NT2/D1 (cell line): ENCODE data around the gene BHMT2.

ENCODE experiments used
- DNase-seq: peaks from one replicate; pipeline ENCODE4 v3.0.0-alpha.2; 2011; ENCODE audit warnings: low read depth, low spot score
- H3K27me3 ChIP-seq: 2 replicates; pipeline ENCODE4 v1.6.0; 2011; ENCODE audit warnings: mild to moderate bottlenecking; ENCODE audit not compliant: insufficient read length, insufficient read depth
- H3K36me3 ChIP-seq: 2 replicates; pipeline ENCODE4 v1.6.1; 2011; ENCODE audit warnings: mild to moderate bottlenecking, low read length, mixed read lengths; ENCODE audit not compliant: insufficient read depth, insufficient read length
- H3K4me1 ChIP-seq: 2 replicates; pipeline ENCODE4 v1.5.1; 2011; ENCODE audit not compliant: insufficient read depth, insufficient read length
- H3K4me3 ChIP-seq: 2 replicates; pipeline ENCODE4 v1.5.1; 2011; ENCODE audit warnings: low read depth; ENCODE audit not compliant: insufficient read length
- H3K9ac ChIP-seq: 2 replicates; pipeline ENCODE4 v1.6.0; 2011; ENCODE audit warnings: low read depth; ENCODE audit not compliant: insufficient read length
- H3K9me3 ChIP-seq: 2 replicates; pipeline ENCODE4 v1.5.1; 2011; ENCODE audit warnings: mild to moderate bottlenecking, low read length; ENCODE audit not compliant: insufficient read depth
- SUZ12 ChIP-seq: IDR thresholded peaks from 2 replicates; pipeline ENCODE4 v1.6.1; 2011; ENCODE audit not compliant: insufficient read length, insufficient read depth; ENCODE audit errors: extremely low read depth
- YY1 ChIP-seq: IDR thresholded peaks from 2 replicates; pipeline ENCODE4 v1.6.1; 2011; ENCODE audit not compliant: insufficient read length, insufficient read depth
- ZNF274 ChIP-seq: IDR thresholded peaks from 2 replicates; pipeline ENCODE4 v1.6.1; 2011; ENCODE audit warnings: mild to moderate bottlenecking, low read depth, low read length

Gene BHMT2

DNA sequence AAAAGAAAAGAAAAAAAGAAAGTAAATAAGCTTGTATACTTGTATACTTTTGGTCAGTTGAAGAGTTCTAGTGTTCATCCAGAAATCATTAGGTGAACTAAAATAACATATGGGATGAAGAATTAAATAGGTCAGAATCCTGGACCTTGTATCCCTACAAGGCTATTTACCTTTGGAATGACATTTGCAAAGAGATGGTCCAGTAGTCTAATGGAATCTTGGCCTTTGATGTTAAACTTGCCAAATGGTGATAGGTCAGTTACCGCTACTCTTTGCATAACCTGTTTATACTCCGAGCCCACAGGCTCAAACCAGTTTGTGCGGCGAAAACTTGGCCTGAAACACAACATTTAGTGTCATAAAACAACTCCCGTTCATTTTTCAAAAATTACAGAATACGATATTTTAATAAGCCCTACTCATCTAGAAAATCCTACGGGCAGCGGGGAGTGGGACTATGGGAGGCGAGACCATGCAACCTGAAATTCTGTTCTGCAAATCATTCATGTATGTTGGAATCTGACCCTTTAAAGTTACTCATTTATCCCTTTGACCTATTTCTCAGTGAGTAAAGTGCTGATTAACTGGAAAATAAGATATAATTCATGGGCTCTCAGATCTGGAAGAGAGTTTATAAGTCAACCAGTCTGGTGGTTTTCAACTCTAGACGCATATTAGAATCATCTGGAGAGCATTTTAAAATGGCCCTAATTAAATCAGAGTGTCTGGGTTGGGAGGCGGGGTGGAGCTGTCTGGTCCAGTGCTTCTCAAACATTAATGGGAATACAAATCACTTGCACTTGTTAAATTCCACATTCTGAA is 38.7 kb upstream of the BHMT2 start:
- Histone ChIP-seq H3K4me1 (no peaks in the 10 kb centered on the region), H3K4me3 (no peak overlapping the region), H3K36me3 (no peaks in the 10 kb centered on the region), H3K27me3 (no peaks in the 10 kb centered on the region), H3K9ac (no peak overlapping the region), H3K9me3 (no peaks in the 10 kb centered on the region)
- DNase-seq: no peak
- TF ChIP-seq ZNF274 (no peak), SUZ12 (no peak), YY1 (no peak)

DNA sequence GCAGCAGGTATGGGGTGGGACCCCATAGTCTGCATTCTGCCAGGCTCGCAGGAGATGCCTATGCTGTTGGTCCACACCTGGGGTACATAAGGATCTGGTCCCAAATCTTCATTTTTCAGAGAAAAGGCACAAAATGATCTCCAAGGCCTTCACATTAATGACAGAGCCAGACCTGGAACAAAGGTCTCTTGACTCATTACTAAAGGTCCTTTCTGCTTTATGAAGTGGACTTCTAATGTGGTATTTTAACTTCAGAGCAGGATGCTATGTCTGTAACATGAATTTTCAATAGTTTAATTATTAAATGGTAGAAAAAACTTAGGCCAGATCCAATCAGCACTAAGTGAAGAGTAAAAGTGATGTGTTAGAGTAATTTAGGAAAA is 38.1 kb upstream of the BHMT2 start:
- H3K36me3 ChIP-seq: no peaks in the 10 kb centered on the region
- TF ChIP-seq SUZ12 (no peak), YY1 (no peak), ZNF274 (no peak)
- DNase-seq: no peak

DNA sequence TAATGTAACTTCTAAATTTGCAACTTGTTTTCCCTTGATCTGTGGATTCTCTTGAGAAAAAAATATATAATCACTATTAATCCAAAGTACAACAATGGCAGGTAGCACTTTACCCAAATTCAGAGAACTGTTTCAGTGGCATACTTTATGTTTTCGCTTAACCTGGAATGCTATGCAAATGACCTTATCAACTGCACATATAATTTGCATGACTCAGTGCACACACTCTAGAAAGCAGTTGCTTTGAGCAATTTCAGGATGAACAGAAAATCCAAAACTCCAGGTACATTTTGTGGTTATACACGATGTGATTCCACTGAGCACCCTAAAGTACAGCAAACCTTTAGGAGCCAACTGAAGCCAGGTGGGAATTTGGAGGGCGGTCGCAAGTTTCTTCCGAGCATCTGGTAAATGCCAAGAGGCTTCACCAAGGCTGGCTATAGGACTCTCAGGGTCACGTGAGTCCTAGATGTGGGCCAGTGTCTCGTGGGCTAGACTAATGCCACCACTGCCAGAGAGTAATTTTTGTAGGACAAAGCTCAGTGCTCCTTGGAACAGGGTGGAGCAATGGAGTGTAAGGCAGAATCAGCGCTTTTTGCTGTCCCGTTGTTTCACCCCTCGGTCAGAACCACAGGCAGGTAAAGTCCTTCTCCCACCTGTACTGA is 37.4 kb upstream of the BHMT2 start:
- no peaks in the 10 kb centered on the region for H3K4me1 ChIP-seq
- no peak overlapping the region for H3K4me3 ChIP-seq
- TF ChIP-seq ZNF274: no peak
- TF ChIP-seq SUZ12: no peak
- no peak for TF ChIP-seq YY1
- no peak overlapping the region for H3K9ac ChIP-seq
- H3K27me3 ChIP-seq: no peaks in the 10 kb centered on the region
- no peaks in the 10 kb centered on the region for H3K36me3 ChIP-seq
- DNase-seq: no peak
- H3K9me3 ChIP-seq: no peaks in the 10 kb centered on the region

More for the DNA sequence above, 38.1 kb upstream of the BHMT2 start:
- Histone ChIP-seq H3K4me1 (no peaks in the 10 kb centered on the region), H3K9ac (no peak overlapping the region), H3K27me3 (no peaks in the 10 kb centered on the region), H3K4me3 (no peak overlapping the region), H3K9me3 (no peaks in the 10 kb centered on the region)

DNA sequence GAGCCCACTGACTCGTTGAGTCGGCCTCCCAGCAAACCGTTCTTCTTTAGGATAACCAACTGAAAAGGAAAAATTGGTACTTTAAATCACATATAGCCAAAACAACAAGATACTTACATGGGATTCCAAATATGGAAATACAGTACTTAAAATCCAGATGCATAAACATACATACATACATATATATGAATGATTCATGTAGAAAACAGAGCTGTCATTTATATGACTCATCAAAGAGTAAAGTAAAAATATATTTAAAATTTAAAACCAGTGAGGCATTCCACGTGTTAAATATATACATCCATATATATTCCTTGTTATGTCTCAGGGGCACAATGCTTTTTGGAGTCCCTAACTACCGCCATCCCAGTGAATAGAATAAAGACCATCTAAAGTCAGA is 36.8 kb upstream of the BHMT2 start:
- Histone ChIP-seq H3K4me3 (no peak overlapping the region), H3K4me1 (no peaks in the 10 kb centered on the region), H3K27me3 (no peaks in the 10 kb centered on the region), H3K9me3 (no peaks in the 10 kb centered on the region), H3K9ac (no peak overlapping the region), H3K36me3 (no peaks in the 10 kb centered on the region)
- TF ChIP-seq SUZ12 (no peak), YY1 (no peak), ZNF274 (no peak)
- DNase-seq: no peak

DNA sequence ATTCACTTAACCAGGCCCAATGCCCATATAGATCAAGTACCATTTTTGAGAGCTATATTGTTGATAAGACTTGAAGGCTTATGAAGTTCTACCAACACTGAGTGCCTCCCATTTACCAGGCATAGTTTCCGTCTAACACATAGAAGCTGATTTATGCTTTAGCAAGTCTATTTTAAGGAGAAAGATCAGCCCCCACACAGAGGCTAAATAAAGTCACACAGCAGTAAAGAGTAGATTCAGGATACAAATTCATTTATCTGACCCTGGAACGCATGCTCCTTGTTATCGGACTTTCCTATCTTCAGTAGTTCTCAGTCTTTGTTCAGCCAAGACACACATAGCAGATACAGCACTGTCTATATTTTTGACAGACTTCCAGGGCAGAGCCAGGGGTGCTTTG is 34.3 kb upstream of the BHMT2 start:
- Histone ChIP-seq H3K4me3 (no peak overlapping the region), H3K4me1 (no peaks in the 10 kb centered on the region), H3K36me3 (no peaks in the 10 kb centered on the region), H3K27me3 (no peaks in the 10 kb centered on the region), H3K9me3 (no peaks in the 10 kb centered on the region), H3K9ac (no peak overlapping the region)
- TF ChIP-seq ZNF274 (no peak), YY1 (no peak), SUZ12 (no peak)
- DNase-seq: no peak

DNA sequence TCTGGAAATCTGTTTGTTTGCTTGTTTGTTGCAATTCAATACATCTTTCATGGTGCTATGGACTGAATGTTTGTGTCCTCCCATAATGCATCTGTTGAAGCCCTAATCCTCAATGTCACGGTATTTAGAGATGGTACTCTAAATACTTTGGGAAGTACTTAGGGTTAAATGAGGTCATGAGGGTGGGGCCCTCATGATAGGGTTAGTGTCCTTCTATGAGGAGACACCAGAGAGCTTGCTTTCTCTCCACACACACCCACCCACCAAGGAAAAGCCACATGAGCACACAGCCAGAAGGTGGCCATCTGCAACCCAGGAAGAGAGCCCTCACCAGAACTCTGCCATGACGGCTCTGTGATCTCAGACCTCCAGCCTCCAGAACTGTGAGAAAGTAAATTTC is 32.8 kb upstream of the BHMT2 start:
- no peaks in the 10 kb centered on the region for H3K4me1 ChIP-seq
- TF ChIP-seq ZNF274 (no peak), SUZ12 (no peak), YY1 (no peak)

DNA sequence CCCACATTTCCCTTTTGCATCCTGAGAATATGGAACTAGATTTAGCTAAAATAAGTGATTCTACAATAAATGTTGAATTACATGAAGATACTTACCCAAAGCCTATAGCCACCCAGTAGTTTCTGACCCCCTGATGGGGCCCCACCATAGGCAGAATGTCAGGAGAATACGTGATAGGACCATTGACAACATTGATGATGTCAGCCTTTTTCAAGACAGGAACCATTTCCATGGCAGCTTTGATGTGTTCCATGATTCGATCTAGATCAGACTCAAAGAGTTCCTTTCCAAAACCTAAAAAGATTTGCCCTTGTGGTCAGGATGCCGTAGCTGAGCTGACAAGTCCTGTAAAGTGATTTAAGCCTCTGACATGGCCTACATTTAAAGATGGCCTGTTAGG is 27.4 kb upstream of the BHMT2 start:
- Histone ChIP-seq H3K4me1 (no peaks in the 10 kb centered on the region), H3K9me3 (peaks cover 8% of the 10 kb centered on the region; the same call in 1 of the 2 replicates), H3K9ac (no peak overlapping the region), H3K27me3 (no peaks in the 10 kb centered on the region), H3K4me3 (no peak overlapping the region), H3K36me3 (no peaks in the 10 kb centered on the region)
- no peak for DNase-seq
- TF ChIP-seq YY1 (no peak), ZNF274 (no peak), SUZ12 (no peak)

More for the DNA sequence above, 32.8 kb upstream of the BHMT2 start:
- H3K4me3 ChIP-seq: no peak overlapping the region
- H3K9me3 ChIP-seq: no peaks in the 10 kb centered on the region
- no peaks in the 10 kb centered on the region for H3K27me3 ChIP-seq
- no peak overlapping the region for H3K9ac ChIP-seq
- DNase-seq: no peak
- no peaks in the 10 kb centered on the region for H3K36me3 ChIP-seq
